GM12873 (cell line): ENCODE results near the gene SLC41A2.

Source experiments
- CTCF ChIP-seq: IDR thresholded peaks from 2 replicates; pipeline ENCODE4 v1.5.1; 2012; ENCODE audit warnings: low read depth, mild to moderate bottlenecking, moderate library complexity, low read length, control low read depth; ENCODE audit not compliant: insufficient read depth; ENCODE audit errors: missing control alignments

Gene SLC41A2

DNA sequence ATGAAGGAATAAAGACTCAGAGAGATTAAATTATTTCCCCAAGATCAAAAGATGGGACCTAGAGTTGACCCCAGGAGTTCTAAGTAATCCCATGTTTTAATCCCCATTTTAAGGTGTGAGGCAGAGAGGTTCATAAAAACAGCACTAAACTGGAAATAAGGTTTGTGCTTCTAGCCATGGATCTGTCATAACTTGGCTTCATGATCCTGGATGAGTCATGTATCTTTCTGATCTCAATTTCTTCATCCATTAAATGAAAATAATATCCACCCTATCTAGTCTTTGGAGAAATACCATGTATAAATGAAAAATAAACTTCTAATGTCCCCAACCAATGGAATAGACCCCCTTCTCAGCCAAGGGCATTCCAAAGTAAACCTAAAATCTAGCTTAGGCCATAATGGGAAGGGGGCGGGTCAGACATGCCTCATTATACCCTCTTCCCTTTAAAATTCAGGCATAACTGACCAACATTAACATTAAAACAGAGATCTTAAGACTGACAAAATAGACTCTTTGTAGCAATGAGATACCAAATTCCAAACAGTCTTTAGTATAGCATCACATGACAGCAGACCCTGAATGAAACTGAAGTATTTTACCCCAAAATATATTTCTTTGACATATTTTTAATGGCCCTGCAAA is 47.8 kb downstream of the SLC41A2 start:
- TF ChIP-seq CTCF, result no peak

DNA sequence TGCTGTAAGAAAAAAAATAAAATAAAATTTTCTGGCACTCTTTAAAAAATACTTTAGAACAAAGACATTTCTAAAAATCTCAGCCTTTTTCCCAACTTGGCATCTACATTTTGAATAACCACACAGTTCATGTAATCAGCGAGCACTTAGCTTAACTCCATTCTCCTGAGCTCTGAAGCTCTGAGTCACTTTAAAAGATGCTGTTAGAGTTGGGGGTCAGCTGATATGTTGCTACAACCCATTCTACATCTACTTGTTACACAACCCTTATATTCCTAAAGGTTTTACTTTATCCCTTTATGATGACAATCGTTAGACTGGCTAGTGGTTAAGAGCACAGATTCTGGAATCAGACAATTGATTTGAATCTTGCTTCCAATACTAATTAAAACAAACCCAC is 48.3 kb downstream of the SLC41A2 start:
- TF ChIP-seq CTCF, result no peak
